ENCODE results near the gene MAT1A. TPM values are rescaled to one million over a fixed set of nuclear protein-coding genes. Genes with fewer than 3 reads are reported as not detected.

MAT1A gene
- total RNA-seq, 1 experiment from 2014 or later = 3.4 TPM

DNA sequence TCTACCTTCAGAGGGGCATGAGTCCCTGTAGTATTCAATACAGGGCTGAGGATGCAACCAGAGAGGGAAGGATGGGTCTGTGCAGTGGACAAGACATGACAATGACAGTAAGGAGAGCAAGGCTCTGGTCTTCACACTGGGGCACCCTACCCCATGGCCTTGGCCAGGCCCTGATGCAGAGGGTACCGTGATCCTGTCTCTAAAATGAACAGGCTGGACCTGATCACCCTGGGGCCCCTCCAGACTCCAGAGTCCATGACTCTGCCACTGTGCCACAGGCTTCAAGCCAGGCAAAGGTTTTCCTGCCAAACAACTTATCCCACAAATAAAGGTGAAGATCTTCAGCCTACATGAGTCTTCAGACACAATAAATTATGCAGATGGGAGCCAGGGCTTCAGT lies 4.9 kb downstream of the MAT1A start:
- Histone ChIP-seq H3K4me1 (peaks cover 8% of the 10 kb centered on the region), H3K9me3 (no peaks in the 10 kb centered on the region), H3K4me3 (ENCODE audit: low read depth, low read length) (no peak overlapping the region), H3K36me3 (ENCODE audit: control insufficient read depth, insufficient read depth, low read length) (no peaks in the 10 kb centered on the region), H3K27me3 (replicated peaks; ENCODE audit: control insufficient read depth, insufficient read depth, low read length) (no peaks in the 10 kb centered on the region)
- H3K27me3 Mint-ChIP-seq (ENCODE audit: insufficient read depth, unreplicated experiment) = no peaks in the 10 kb centered on the region
- DNase-seq = no peak
- H3K4me3 Mint-ChIP-seq (ENCODE audit: unreplicated experiment) = no peak overlapping the region
- peaks cover 4% of the 10 kb centered on the region for H3K36me3 Mint-ChIP-seq (ENCODE audit: insufficient read depth, unreplicated experiment)
- H3K4me1 Mint-ChIP-seq (ENCODE audit: low read depth, unreplicated experiment) = peaks cover 13% of the 10 kb centered on the region
- no peaks in the 10 kb centered on the region for H3K9me3 Mint-ChIP-seq (ENCODE audit: unreplicated experiment)
- BruUV-seq (replicated peaks) = no TSS peak
- no peak overlapping the region for H3K27ac Mint-ChIP-seq (ENCODE audit: unreplicated experiment)
- POLR2A ChIA-PET = no interaction called here
- intact Hi-C loops (cut with micrococcal nuclease; ENCODE audit: unreplicated experiment) = no loop called here
- TF ChIP-seq, protein P1, sequence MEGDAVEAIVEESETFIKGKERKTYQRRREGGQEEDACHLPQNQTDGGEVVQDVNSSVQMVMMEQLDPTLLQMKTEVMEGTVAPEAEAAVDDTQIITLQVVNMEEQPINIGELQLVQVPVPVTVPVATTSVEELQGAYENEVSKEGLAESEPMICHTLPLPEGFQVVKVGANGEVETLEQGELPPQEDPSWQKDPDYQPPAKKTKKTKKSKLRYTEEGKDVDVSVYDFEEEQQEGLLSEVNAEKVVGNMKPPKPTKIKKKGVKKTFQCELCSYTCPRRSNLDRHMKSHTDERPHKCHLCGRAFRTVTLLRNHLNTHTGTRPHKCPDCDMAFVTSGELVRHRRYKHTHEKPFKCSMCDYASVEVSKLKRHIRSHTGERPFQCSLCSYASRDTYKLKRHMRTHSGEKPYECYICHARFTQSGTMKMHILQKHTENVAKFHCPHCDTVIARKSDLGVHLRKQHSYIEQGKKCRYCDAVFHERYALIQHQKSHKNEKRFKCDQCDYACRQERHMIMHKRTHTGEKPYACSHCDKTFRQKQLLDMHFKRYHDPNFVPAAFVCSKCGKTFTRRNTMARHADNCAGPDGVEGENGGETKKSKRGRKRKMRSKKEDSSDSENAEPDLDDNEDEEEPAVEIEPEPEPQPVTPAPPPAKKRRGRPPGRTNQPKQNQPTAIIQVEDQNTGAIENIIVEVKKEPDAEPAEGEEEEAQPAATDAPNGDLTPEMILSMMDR (IDR thresholded peaks at IDR 0.05; ENCODE audit: insufficient read depth in 1 of 2, low read depth in 1 of 2, low read length in 1 of 2, severe bottlenecking in 1 of 2, unreplicated experiment in 1 of 2) = no peak
- CTCF ChIA-PET = no interaction called here

DNA sequence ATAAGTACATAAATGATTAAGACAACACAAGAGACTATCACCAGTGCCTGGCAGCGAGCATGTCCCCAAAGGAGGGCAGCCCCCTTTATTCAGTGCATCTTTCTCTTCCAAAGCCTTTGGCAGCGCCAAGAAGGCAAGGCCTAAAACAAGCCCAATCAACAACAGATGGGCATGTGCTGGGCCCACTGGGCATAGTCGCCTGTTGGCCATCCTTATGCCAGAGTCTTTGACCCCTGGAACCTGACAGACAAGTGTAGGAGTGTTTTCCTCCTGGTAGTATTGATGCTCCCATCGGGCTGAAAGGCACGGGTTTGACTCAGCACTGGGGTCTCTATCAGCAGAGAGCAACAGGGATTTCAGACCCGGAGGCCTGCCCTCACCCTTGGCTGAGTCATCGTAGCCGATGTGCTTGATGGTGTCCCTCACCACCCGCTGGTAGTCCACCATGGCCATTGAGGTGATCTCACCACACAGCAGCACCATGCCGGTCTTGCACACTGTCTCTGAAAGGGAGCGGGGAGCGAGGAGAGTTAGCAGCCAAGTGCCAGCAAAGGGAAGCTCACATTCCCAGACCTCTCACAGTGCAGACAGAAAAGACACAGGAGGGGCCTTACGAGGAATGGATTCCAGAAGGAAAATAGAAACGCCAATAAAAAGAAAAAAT lies 5.8 kb downstream of the MAT1A start:
- no peak overlapping the region for H3K4me3 ChIP-seq (ENCODE audit: low read depth, low read length)
- no peaks in the 10 kb centered on the region for H3K36me3 ChIP-seq (ENCODE audit: control insufficient read depth, insufficient read depth, low read length)
- POLR2A ChIA-PET = no interaction called here
- Mint-ChIP-seq H3K27ac (ENCODE audit: unreplicated experiment) (no peak overlapping the region), H3K9me3 (ENCODE audit: unreplicated experiment) (no peaks in the 10 kb centered on the region), H3K4me3 (ENCODE audit: unreplicated experiment) (no peak overlapping the region), H3K27me3 (ENCODE audit: insufficient read depth, unreplicated experiment) (no peaks in the 10 kb centered on the region), H3K36me3 (ENCODE audit: insufficient read depth, unreplicated experiment) (peaks cover 4% of the 10 kb centered on the region), H3K4me1 (ENCODE audit: low read depth, unreplicated experiment) (peaks cover 8% of the 10 kb centered on the region)
- no peaks in the 10 kb centered on the region for H3K27me3 ChIP-seq (replicated peaks; ENCODE audit: control insufficient read depth, insufficient read depth, low read length)
- no TSS peak for BruUV-seq (replicated peaks)
- TF ChIP-seq, protein P1 (IDR thresholded peaks at IDR 0.05; ENCODE audit: insufficient read depth in 1 of 2, low read depth in 1 of 2, low read length in 1 of 2, severe bottlenecking in 1 of 2, unreplicated experiment in 1 of 2) = no peak
- intact Hi-C loops (cut with micrococcal nuclease; ENCODE audit: unreplicated experiment) = no loop called here
- no peak for DNase-seq
- CTCF ChIA-PET = no interaction called here
- peaks cover 8% of the 10 kb centered on the region for H3K4me1 ChIP-seq
- H3K9me3 ChIP-seq = no peaks in the 10 kb centered on the region

GRCh38 chr10:80283119-80283518 lies 6.3 kb downstream of the MAT1A start:
- H3K27me3 ChIP-seq (replicated peaks; ENCODE audit: control insufficient read depth, insufficient read depth, low read length) = no peaks in the 10 kb centered on the region
- no peak overlapping the region for H3K4me3 ChIP-seq (ENCODE audit: low read depth, low read length)
- no peak for DNase-seq
- ChIA-PET CTCF (no interaction called here), POLR2A (no interaction called here)
- Mint-ChIP-seq H3K27me3 (ENCODE audit: insufficient read depth, unreplicated experiment) (no peaks in the 10 kb centered on the region), H3K9me3 (ENCODE audit: unreplicated experiment) (no peaks in the 10 kb centered on the region), H3K27ac (ENCODE audit: unreplicated experiment) (no peak overlapping the region), H3K36me3 (ENCODE audit: insufficient read depth, unreplicated experiment) (peaks cover 4% of the 10 kb centered on the region), H3K4me1 (ENCODE audit: low read depth, unreplicated experiment) (peaks cover 8% of the 10 kb centered on the region), H3K4me3 (ENCODE audit: unreplicated experiment) (no peak overlapping the region)
- peaks cover 8% of the 10 kb centered on the region for H3K4me1 ChIP-seq
- H3K9me3 ChIP-seq = no peaks in the 10 kb centered on the region
- H3K36me3 ChIP-seq (ENCODE audit: control insufficient read depth, insufficient read depth, low read length) = no peaks in the 10 kb centered on the region
- TF ChIP-seq, protein P1 (IDR thresholded peaks at IDR 0.05; ENCODE audit: insufficient read depth in 1 of 2, low read depth in 1 of 2, low read length in 1 of 2, severe bottlenecking in 1 of 2, unreplicated experiment in 1 of 2) = no peak
- BruUV-seq (replicated peaks) = no TSS peak
- intact Hi-C loops (cut with micrococcal nuclease; ENCODE audit: unreplicated experiment) = no loop called here

Data from Caco-2 (cell line).